Neuronal stem cell (in vitro differentiated cells): ENCODE measurements around the gene SEBOX.

Experiments used
- DNase-seq: peaks from one replicate; pipeline ENCODE4 v3.0.0-alpha.2; 2013; ENCODE audit warnings: low spot score
- H2AFZ ChIP-seq: one replicate; pipeline ENCODE4 v1.6.1; 2013; ENCODE audit warnings: mild to moderate bottlenecking, low read length, inconsistent platforms
- H2AK5ac ChIP-seq: 2 replicates; pipeline ENCODE4 v1.6.1; 2013; ENCODE audit warnings: low read depth, mild to moderate bottlenecking, inconsistent platforms, low read length, moderate library complexity, mixed read lengths
- H2BK120ac ChIP-seq: 2 replicates; pipeline ENCODE4 v1.6.1; 2013; ENCODE audit warnings: low read depth, mild to moderate bottlenecking, inconsistent platforms, low read length, moderate library complexity, mixed read lengths
- H2BK12ac ChIP-seq: one replicate; pipeline ENCODE4 v1.6.1; 2013; ENCODE audit warnings: low read length, inconsistent platforms
- H2BK15ac ChIP-seq: 2 replicates; pipeline ENCODE4 v1.6.1; 2013; ENCODE audit warnings: mild to moderate bottlenecking, low read length, inconsistent platforms, mixed read lengths
- H2BK5ac ChIP-seq: one replicate; pipeline ENCODE4 v1.6.1; 2013; ENCODE audit warnings: inconsistent platforms, mild to moderate bottlenecking, low read length, moderate library complexity
- H3K14ac ChIP-seq: one replicate; pipeline ENCODE4 v1.6.1; 2013; ENCODE audit warnings: low read length, inconsistent platforms
- H3K18ac ChIP-seq: 2 replicates; pipeline ENCODE4 v1.6.1; 2013; ENCODE audit warnings: low read length, inconsistent platforms
- H3K23ac ChIP-seq: 2 replicates; pipeline ENCODE4 v1.6.1; 2013; ENCODE audit warnings: low read depth, mild to moderate bottlenecking, mixed read lengths, low read length, inconsistent platforms; ENCODE audit not compliant: poor library complexity
- H3K27ac ChIP-seq: replicated peaks from 3 replicates; pipeline ENCODE4 v1.5.1; 2013; ENCODE audit warnings: low read length, inconsistent platforms
- H3K27me3 ChIP-seq, 3 experiments: 2 replicates each; pipeline ENCODE4 v1.6.1; 2013; ENCODE audit warnings: low read length in 3 of 3, mild to moderate bottlenecking in 2 of 3, inconsistent platforms in 1 of 3, low read depth in 1 of 3, mixed read lengths in 1 of 3, moderate library complexity in 1 of 3; ENCODE audit not compliant: control insufficient read depth in 3 of 3, insufficient read depth in 3 of 3
- H3K36me3 ChIP-seq, 2 donors: replicated peaks in 1 of 2; 2 replicates each; pipeline ENCODE4 v1.6.1; 2013; ENCODE audit warnings: low read length in 2 of 2; ENCODE audit not compliant: control insufficient read depth in 2 of 2, insufficient read depth in 2 of 2
- H3K4ac ChIP-seq: 2 replicates; pipeline ENCODE4 v1.6.1; 2013; ENCODE audit warnings: inconsistent platforms, mild to moderate bottlenecking, low read length, moderate library complexity
- H3K4me1 ChIP-seq, 2 donors: 1 replicate in 1 of 2; 2 replicates in 1 of 2; pipeline ENCODE4 v1.6.1; 2013; ENCODE audit warnings: low read length in 2 of 2, low read depth in 1 of 2; ENCODE audit not compliant: control insufficient read depth in 2 of 2, insufficient read depth in 1 of 2
- H3K4me2 ChIP-seq: one replicate; pipeline ENCODE4 v1.6.1; 2013; ENCODE audit warnings: mild to moderate bottlenecking, low read length, inconsistent platforms; ENCODE audit not compliant: insufficient read depth, poor library complexity, severe bottlenecking
- H3K4me3 ChIP-seq, 2 donors: 2 replicates each; pipeline ENCODE4 v1.5.1; 2013; ENCODE audit warnings: low read length in 2 of 2, mild to moderate bottlenecking in 2 of 2, inconsistent platforms in 1 of 2, moderate library complexity in 1 of 2
- H3K79me1 ChIP-seq: one replicate; pipeline ENCODE4 v1.6.1; 2013; ENCODE audit warnings: low read depth, mild to moderate bottlenecking, inconsistent platforms, low read length, moderate library complexity
- H3K9ac ChIP-seq: one replicate; pipeline ENCODE4 v1.6.1; 2013; ENCODE audit warnings: mild to moderate bottlenecking, low read depth, low read length, inconsistent platforms; ENCODE audit not compliant: poor library complexity
- H3K9me3 ChIP-seq, 2 donors: replicated peaks in 1 of 2; 2 replicates each; pipeline versions ENCODE3 to v1.6.1; 2013; ENCODE audit warnings: low read length in 2 of 2, mild to moderate bottlenecking in 2 of 2, inconsistent platforms in 1 of 2, low read depth in 1 of 2, mixed read lengths in 1 of 2, moderate library complexity in 1 of 2; ENCODE audit not compliant: control insufficient read depth in 2 of 2, insufficient read depth in 1 of 2
- H4K8ac ChIP-seq: one replicate; pipeline ENCODE4 v1.6.1; 2013; ENCODE audit warnings: low read depth, mild to moderate bottlenecking, inconsistent platforms, low read length, moderate library complexity
- H4K91ac ChIP-seq: one replicate; pipeline ENCODE4 v1.6.1; 2013; ENCODE audit warnings: low read length, low read depth, mild to moderate bottlenecking, inconsistent platforms; ENCODE audit not compliant: poor library complexity
- WGBS, 2 donors: extraction: QIAGEN DNeasy Blood & Tissue Kit; methylation state at CpG; one replicate each; pipeline ENCODE4 v1.1.7; 2013; ENCODE audit warnings: missing lambda C conversion rate in 2 of 2, mixed read lengths in 1 of 2; ENCODE audit not compliant: insufficient read length in 2 of 2, insufficient replicate concordance in 1 of 2; ENCODE audit errors: extremely low coverage in 2 of 2; 5-methylcytosine and 5-hydroxymethylcytosine counted together

The SEBOX gene

GRCh38 chr17:28402224-28402630 lies 37.2 kb upstream of the SEBOX start:
- no peak overlapping the region for H3K23ac ChIP-seq

GRCh38 chr17:28399808-28400207 lies 34.8 kb upstream of the SEBOX start:
- peaks cover 0 to 5% (median 0%) of the 10 kb centered on the region in 3 experiments for H3K27me3 ChIP-seq
- H3K18ac ChIP-seq = no peak overlapping the region
- no peak overlapping the region for H3K4me3 ChIP-seq
- H4K91ac ChIP-seq = no peak overlapping the region
- no peaks in the 10 kb centered on the region for H3K9me3 ChIP-seq
- H3K36me3 ChIP-seq = peaks cover 7 to 48% of the 10 kb centered on the region in 2 donors
- peaks cover 1 to 9% of the 10 kb centered on the region in 2 donors for H3K4me1 ChIP-seq
- H3K4me2 ChIP-seq = no peak overlapping the region
- WGBS, 2 donors = no CpG with 5 or more reads among the region's 4 CpGs
- no peak overlapping the region for H2AK5ac ChIP-seq
- no peak overlapping the region for H2AFZ ChIP-seq
- H3K14ac ChIP-seq = no peak overlapping the region
- no peak overlapping the region for H3K23ac ChIP-seq
- H3K79me1 ChIP-seq = no peaks in the 10 kb centered on the region
- H2BK12ac ChIP-seq = no peak overlapping the region
- no peak for DNase-seq
- H3K9ac ChIP-seq = no peak overlapping the region
- H2BK5ac ChIP-seq = no peak overlapping the region
- no peak overlapping the region for H3K4ac ChIP-seq
- H4K8ac ChIP-seq = no peak overlapping the region
- H3K27ac ChIP-seq = no peak overlapping the region
- no peak overlapping the region for H2BK15ac ChIP-seq
- no peak overlapping the region for H2BK120ac ChIP-seq

More at GRCh38 chr17:28402224-28402630, 37.2 kb upstream of the SEBOX start:
- H3K9me3 ChIP-seq = no peaks in the 10 kb centered on the region
- no peak overlapping the region for H4K8ac ChIP-seq
- no peaks in the 10 kb centered on the region for H3K79me1 ChIP-seq
- no peak overlapping the region for H2AK5ac ChIP-seq
- H3K36me3 ChIP-seq = peaks cover 2 to 24% of the 10 kb centered on the region in 2 donors
- peak overlapping the region; percentile 10 for H3K9ac ChIP-seq
- no peak overlapping the region for H2BK12ac ChIP-seq
- no peak overlapping the region for H2BK120ac ChIP-seq
- no CpG with 5 or more reads among the region's 3 CpGs for WGBS, 2 donors
- H3K14ac ChIP-seq = no peak overlapping the region
- H4K91ac ChIP-seq = no peak overlapping the region
- H3K4ac ChIP-seq = no peak overlapping the region
- no peak overlapping the region for H3K4me3 ChIP-seq
- H3K27me3 ChIP-seq = peaks cover 0 to 19% (median 0%) of the 10 kb centered on the region in 3 experiments
- H2AFZ ChIP-seq = no peak overlapping the region
- H3K27ac ChIP-seq = no peak overlapping the region
- no peak for DNase-seq
- H2BK15ac ChIP-seq = no peak overlapping the region
- no peak overlapping the region for H3K4me2 ChIP-seq
- no peak overlapping the region for H2BK5ac ChIP-seq
- no peak overlapping the region for H3K18ac ChIP-seq
- H3K4me1 ChIP-seq = peaks cover 6 to 14% of the 10 kb centered on the region in 2 donors

DNA sequence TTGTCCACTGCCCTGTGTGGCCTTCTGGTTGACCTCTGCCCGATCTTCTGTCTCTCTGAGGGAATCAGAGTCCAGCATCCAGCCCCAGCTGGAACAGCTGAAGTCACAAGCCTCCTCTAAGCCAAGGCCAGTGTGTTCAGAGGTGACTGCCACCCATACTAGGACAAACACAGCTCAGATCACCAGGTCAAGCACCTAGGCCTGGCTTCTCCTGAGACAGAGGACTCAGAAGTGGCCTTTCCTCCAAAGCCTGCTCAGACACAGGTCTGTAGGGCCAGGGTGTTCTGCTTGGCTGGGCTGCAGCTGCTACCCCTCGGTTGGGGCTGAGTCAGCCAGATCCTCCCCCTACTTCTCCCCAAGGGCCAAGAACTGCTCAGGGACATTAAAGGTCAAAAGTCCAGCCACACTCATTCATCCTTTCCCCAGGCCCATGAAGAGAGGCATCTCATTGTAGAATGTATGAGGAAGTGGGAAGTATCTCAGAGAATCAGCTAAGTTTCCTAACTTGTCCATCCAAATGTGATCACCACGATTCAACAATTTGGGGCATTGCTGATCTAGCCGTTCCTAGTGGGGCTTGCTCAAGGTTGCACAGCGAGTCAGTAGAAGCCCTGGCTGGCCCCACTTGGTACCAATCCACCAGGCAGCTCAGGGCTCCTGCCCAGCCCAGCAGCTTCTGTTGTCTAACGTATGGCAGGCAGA lies 33.4 kb upstream of the SEBOX start:
- no peak overlapping the region for H3K23ac ChIP-seq
- WGBS, 2 donors = no CpG with 5 or more reads among the region's 6 CpGs

GRCh38 chr17:28397687-28398279 lies 32.8 kb upstream of the SEBOX start:
- Histone ChIP-seq H3K18ac (no peak overlapping the region), H3K4me2 (no peak overlapping the region), H4K8ac (no peak overlapping the region), H2AK5ac (no peak overlapping the region), H3K14ac (no peak overlapping the region), H3K9me3 (no peaks in the 10 kb centered on the region), H3K4ac (no peak overlapping the region), H2BK5ac (no peak overlapping the region), H2AFZ (no peak overlapping the region), H3K9ac (no peak overlapping the region), H4K91ac (no peak overlapping the region), H3K36me3 (peaks cover 7 to 67% of the 10 kb centered on the region in 2 donors), H3K79me1 (no peaks in the 10 kb centered on the region), H2BK15ac (no peak overlapping the region), H3K27me3 (no peaks in the 10 kb centered on the region), H3K4me1 (peaks cover 1 to 7% of the 10 kb centered on the region in 2 donors), H3K4me3 (no peak overlapping the region), H2BK12ac (no peak overlapping the region), H3K27ac (no peak overlapping the region), H3K23ac (peak overlapping the region; percentile 47), H2BK120ac (no peak overlapping the region)
- WGBS, 2 donors = no CpG with 5 or more reads among the region's 7 CpGs
- DNase-seq = no peak

More for the DNA sequence above, 33.4 kb upstream of the SEBOX start:
- Histone ChIP-seq H3K27ac (no peak overlapping the region), H2BK5ac (no peak overlapping the region), H3K36me3 (peaks cover 7 to 62% of the 10 kb centered on the region in 2 donors), H4K91ac (no peak overlapping the region), H2AFZ (no peak overlapping the region), H2BK120ac (no peak overlapping the region), H4K8ac (no peak overlapping the region), H3K79me1 (no peaks in the 10 kb centered on the region), H3K27me3 (no peaks in the 10 kb centered on the region), H2AK5ac (no peak overlapping the region), H3K4me3 (no peak overlapping the region), H3K4me2 (no peak overlapping the region), H3K14ac (no peak overlapping the region), H3K4me1 (peaks cover 1 to 7% of the 10 kb centered on the region in 2 donors), H3K18ac (no peak overlapping the region), H2BK15ac (no peak overlapping the region), H3K4ac (no peak overlapping the region), H3K9me3 (no peaks in the 10 kb centered on the region), H3K9ac (peak overlapping the region; percentile 9), H2BK12ac (no peak overlapping the region)
- DNase-seq = no peak
